PC-3 (cell line): ENCODE results near the gene STRIP1.

Experiments
- CTCF ChIP-seq: fragments of 300-600 bp; sonication (generic); conservative IDR thresholded peaks from 2 replicates; pipeline ENCODE4 v1.5.1; 2017; ENCODE audit warnings: antibody characterized with exemption, low read depth, mild to moderate bottlenecking, low read length
- EZH2phosphoT487 ChIP-seq: fragments of 300-600 bp; sonication (generic); IDR thresholded peaks from 2 replicates; pipeline ENCODE4 v1.6.1; 2018; ENCODE audit warnings: mild to moderate bottlenecking, antibody characterized with exemption, low read length, borderline replicate concordance

GRCh38 chr1:110082477-110082876 lies 48.1 kb downstream of the STRIP1 start:
- TF ChIP-seq CTCF (no peak), EZH2phosphoT487 (no peak)
